Measurements from ENCODE around the gene FAM200A.

FAM200A gene

DNA sequence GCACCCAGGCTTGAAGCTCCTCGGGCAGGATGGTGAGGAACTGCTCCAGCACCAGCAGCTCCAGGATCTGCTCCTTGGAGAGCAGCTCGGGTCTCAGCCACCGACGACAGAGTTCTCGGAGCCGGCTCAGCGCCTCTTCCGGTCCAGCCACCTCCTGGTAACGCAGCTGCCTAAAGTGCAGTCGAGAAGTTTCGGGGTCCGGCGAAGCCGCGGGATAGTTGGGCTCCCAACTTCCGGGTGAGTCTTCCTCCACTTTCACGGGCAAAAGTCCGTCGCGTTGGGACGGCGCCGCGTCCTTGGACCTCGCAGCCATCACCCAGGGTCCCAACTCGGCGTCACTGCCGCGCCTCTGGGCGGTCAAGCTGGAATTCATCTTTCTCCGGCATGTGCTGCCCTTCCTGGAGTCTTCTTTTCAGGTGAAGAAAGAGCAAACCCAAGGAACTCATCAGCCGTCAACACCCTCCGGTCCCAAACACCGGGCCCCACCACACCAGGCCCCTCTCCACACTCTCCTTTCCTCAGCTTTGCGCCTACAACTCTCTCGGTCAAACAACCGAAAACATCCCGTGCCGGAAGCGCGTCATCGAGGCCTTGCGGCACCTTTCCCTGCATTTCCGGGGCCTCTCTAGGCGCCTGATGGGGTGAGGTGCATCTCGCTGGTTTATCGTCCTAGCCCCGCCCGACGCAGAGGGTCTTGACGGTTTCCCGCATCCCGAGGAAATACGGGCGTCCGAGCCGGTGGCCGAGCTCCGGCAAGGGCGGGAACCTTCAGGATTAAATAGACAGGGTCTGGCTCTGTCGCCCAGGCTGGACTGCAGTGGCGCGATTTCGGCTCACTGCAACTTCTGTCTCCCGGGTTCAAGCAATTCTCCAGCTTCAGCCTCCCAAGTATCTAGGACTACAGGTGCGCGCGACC is 51.9 kb downstream of the FAM200A start, which contains the start of gene ZNF394:
Gene ZNF394 (minus strand): TSS at position 561 of the 916 bp plus-strand sequence. CDS start 188 bp downstream, at position 373.
- FAIRE-seq, result peak; percentile 72

GRCh38 chr7:99499371-99499720 is 52.6 kb downstream of the FAM200A start:
- no peak for FAIRE-seq

DNA sequence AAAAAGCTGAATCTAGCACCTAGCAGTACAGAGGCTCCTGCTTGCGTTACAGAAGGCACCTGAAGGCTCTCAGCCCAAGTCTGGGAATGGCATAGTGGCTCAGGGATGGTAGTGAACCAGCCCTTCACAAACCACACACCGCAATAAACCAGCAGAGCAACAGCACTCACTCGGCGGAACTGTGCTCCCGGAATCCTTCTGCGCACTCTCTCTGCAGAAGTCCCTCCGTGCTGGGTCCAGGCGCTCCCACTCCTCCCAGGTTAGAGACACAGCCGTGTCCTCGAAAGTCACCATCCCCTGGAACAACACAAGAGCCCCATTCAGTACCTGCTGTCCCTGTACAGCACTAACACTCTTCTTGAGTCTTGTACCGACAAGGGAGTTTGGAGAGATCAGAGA is 53.4 kb downstream of the FAM200A start:
- FAIRE-seq, result no peak

DNA sequence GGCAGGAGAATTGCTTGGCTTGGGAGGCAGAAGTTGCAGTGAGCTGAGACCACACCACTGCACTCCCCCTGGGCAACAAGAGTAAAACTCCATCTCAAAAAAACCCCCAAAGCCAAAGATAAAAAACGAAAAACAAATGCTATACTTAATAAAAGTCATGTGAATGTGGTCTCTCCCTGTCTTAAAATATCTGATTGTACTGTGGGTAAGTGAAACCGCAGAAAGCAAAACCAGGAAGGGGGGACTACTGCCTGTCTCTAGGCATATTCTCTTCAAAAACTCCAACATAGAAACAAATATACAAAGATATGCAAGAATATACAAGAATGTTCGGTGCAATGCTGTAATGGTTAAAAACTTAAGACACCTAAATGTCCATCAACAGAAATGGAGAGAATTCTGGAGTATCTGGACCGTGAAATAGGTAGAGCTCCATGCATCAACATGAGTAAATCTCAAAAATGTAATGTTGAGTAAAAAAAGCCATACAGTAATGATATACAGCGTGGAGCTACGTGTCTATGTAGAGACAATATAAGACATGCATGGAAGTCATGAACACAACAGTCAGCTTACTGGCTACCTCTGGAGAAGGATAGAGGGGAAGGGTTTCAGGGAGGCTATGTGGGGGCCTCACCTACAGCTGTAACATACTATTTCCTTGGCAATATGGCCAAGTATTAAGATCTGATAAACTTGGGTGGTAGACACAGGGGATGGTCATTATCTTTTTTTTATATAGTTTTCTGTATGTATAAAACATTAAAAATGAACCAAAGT is 54.0 kb downstream of the FAM200A start:
- FAIRE-seq, result no peak

Data from G401.6 (cell line).